ENCODE measurements around the gene MB21D2.
A peak's percentile ranks its signal among the peaks of the same experiment; 100 is the strongest.

MB21D2 gene

GRCh38 chr3:192826214-192827006 lies 91.2 kb downstream of the MB21D2 start:
- DNase-seq (ENCODE audit: low spot score), result no peak
- TF ChIP-seq, protein P1, sequence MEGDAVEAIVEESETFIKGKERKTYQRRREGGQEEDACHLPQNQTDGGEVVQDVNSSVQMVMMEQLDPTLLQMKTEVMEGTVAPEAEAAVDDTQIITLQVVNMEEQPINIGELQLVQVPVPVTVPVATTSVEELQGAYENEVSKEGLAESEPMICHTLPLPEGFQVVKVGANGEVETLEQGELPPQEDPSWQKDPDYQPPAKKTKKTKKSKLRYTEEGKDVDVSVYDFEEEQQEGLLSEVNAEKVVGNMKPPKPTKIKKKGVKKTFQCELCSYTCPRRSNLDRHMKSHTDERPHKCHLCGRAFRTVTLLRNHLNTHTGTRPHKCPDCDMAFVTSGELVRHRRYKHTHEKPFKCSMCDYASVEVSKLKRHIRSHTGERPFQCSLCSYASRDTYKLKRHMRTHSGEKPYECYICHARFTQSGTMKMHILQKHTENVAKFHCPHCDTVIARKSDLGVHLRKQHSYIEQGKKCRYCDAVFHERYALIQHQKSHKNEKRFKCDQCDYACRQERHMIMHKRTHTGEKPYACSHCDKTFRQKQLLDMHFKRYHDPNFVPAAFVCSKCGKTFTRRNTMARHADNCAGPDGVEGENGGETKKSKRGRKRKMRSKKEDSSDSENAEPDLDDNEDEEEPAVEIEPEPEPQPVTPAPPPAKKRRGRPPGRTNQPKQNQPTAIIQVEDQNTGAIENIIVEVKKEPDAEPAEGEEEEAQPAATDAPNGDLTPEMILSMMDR (IDR thresholded peaks at IDR 0.05; ENCODE audit: extremely low read depth, missing control alignments), result no peak

GRCh38 chr3:192825657-192826200 lies 91.9 kb downstream of the MB21D2 start:
- no peak for DNase-seq (ENCODE audit: low spot score)
- TF ChIP-seq, protein P1 (IDR thresholded peaks at IDR 0.05; ENCODE audit: extremely low read depth, missing control alignments), result no peak

DNA sequence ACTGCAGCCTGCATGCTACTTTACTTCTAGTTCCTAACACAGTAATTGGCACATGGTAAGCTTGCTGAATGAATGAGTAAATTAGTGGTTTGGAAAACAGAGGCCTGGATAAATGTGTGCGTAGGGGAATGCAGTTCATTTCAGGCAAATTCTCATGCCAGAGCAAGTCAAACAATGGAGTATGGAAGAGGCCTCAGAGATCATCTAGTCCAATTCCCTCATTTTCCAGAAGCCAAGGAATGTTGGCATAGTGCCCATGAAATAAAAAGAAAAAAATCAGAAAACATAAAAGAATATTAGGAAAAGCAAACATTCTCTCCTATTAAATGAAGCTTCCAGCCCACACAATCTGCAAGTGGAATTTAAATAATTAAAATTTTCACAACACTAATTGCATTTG lies 92.4 kb downstream of the MB21D2 start:
- TF ChIP-seq, protein P1 (IDR thresholded peaks at IDR 0.05; ENCODE audit: extremely low read depth, missing control alignments), result no peak
- no peak for DNase-seq (ENCODE audit: low spot score)

- TF ChIP-seq, protein P1 (IDR thresholded peaks at IDR 0.05; ENCODE audit: extremely low read depth, missing control alignments), result no peak
- no peak for DNase-seq (ENCODE audit: low spot score)
These were observed 93.3 kb downstream of the MB21D2 start for GRCh38 chr3:192824313-192824712.

DNA sequence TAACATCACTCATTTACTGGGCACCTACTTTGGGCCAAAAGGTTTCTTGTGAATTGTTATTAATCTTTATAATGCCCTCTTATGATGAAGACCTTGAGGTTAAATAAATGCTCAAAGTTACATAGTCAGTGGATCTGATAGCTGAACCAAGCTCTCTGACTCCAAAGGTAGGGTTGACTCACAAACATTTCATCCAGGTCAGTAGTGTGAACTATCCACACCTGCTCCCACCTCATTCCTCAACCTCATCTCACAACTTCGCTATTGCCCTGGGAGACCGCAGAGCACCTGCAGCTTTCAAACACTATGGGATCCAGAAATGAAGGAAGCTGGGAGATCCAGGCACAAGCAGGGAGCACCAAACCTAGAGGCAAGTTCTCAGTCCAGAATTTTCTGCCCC lies 96.5 kb downstream of the MB21D2 start:
- TF ChIP-seq, protein P1 (IDR thresholded peaks at IDR 0.05; ENCODE audit: extremely low read depth, missing control alignments), result no peak
- DNase-seq (ENCODE audit: low spot score), result no peak

DNA sequence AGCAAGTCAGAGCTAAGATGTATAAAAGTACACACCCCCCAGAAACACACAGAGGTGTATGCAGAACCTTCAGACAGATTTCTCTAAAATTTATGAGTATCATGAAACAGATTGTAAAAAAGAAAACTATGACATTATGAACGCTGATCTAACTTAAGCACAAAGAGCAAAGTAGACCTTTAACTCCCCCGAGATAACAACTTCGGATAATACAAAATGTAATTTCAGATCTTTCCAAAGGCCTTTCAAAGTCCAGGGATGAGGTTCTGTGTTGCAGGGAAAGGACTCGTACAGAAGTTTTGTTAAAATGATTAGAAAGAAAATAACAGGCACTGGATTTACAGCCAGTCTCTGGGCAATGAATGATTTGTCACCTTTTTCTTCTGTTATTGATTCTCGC lies 97.5 kb downstream of the MB21D2 start:
- TF ChIP-seq, protein P1 (IDR thresholded peaks at IDR 0.05; ENCODE audit: extremely low read depth, missing control alignments), result no peak
- no peak for DNase-seq (ENCODE audit: low spot score)

- DNase-seq (ENCODE audit: low spot score), result peak; percentile 28
- TF ChIP-seq, protein P1 (IDR thresholded peaks at IDR 0.05; ENCODE audit: extremely low read depth, missing control alignments), result no peak
These were observed 98.6 kb downstream of the MB21D2 start for GRCh38 chr3:192819001-192819569.
